Neural crest cell (in vitro differentiated cells): ENCODE data around the gene SYAP1. TPM values are rescaled to one million over a fixed set of nuclear protein-coding genes. Genes with fewer than 3 reads are reported as not detected.
"Not testable (repeated sequence)": the region's sequence is repeated elsewhere in the genome, so short reads cannot be mapped to it uniquely, and the experiment has no call there.

Source experiments
- DNase-seq: peaks from one replicate; pipeline ENCODE4 v3.0.0; 2021; ENCODE audit warnings: low read depth, mixed read lengths, low spot score
- H3K27ac Mint-ChIP-seq: one replicate; pipeline ENCODE4 v1.8.0; 2021; ENCODE audit warnings: mild to moderate bottlenecking, mixed read lengths; ENCODE audit not compliant: unreplicated experiment
- H3K27me3 Mint-ChIP-seq: 2 replicates; pipeline ENCODE4 v1.8.0; 2021; ENCODE audit warnings: low read depth, mild to moderate bottlenecking, mixed read lengths
- H3K36me3 Mint-ChIP-seq: 2 replicates; pipeline ENCODE4 v1.8.0; 2021; ENCODE audit warnings: low read depth, mild to moderate bottlenecking, mixed read lengths
- H3K4me1 Mint-ChIP-seq: 2 replicates; pipeline ENCODE4 v1.8.0; 2021; ENCODE audit warnings: mixed read lengths
- H3K4me3 Mint-ChIP-seq: one replicate; pipeline ENCODE4 v1.8.0; 2021; ENCODE audit warnings: mild to moderate bottlenecking, mixed read lengths
- H3K9me3 Mint-ChIP-seq: 2 replicates; pipeline ENCODE4 v1.8.0; 2021; ENCODE audit warnings: mixed read lengths
- CTCF ChIP-seq: fragments of 200-600 bp; sonication (generic); conservative IDR thresholded peaks from 2 replicates; pipeline ENCODE4 v1.5.0; 2021; ENCODE audit warnings: antibody characterized with exemption, mild to moderate bottlenecking
- total RNA-seq: library from RNA; stranded (reverse); gene quantifications from 2 replicates; pipeline ENCODE4 v1.2.1, GENCODE V29; 2021

Gene SYAP1
- total RNA-seq, 1 donor from 2014 or later = 38.0 TPM

- Mint-ChIP-seq H3K9me3 (no peaks in the 10 kb centered on the region), H3K27ac (no peak overlapping the region), H3K4me3 (no peak overlapping the region), H3K36me3 (peaks cover 21% of the 10 kb centered on the region), H3K4me1 (peaks cover 3% of the 10 kb centered on the region), H3K27me3 (no peaks in the 10 kb centered on the region)
- DNase-seq = no peak
- no peak for TF ChIP-seq CTCF
These were observed 34.6 kb downstream of the SYAP1 start for GRCh38 chrX:16754019-16754418.

GRCh38 chrX:16756724-16757123 is 37.3 kb downstream of the SYAP1 start:
- H3K4me3 Mint-ChIP-seq = no peak overlapping the region
- peaks cover 21% of the 10 kb centered on the region for H3K36me3 Mint-ChIP-seq
- H3K4me1 Mint-ChIP-seq = peaks cover 3% of the 10 kb centered on the region
- DNase-seq = no peak
- H3K9me3 Mint-ChIP-seq = no peaks in the 10 kb centered on the region
- no peak for TF ChIP-seq CTCF
- H3K27me3 Mint-ChIP-seq = no peaks in the 10 kb centered on the region
- no peak overlapping the region for H3K27ac Mint-ChIP-seq

GRCh38 chrX:16761500-16761899 is 42.1 kb downstream of the SYAP1 start:
- not testable (repeated sequence) for H3K27ac Mint-ChIP-seq, H3K4me3 Mint-ChIP-seq, H3K4me1 Mint-ChIP-seq, H3K9me3 Mint-ChIP-seq, DNase-seq, H3K27me3 Mint-ChIP-seq
- peaks cover 11% of the 10 kb centered on the region for H3K36me3 Mint-ChIP-seq

- no peak for DNase-seq
- Mint-ChIP-seq H3K4me1 (peaks cover 7% of the 10 kb centered on the region), H3K4me3 (no peak overlapping the region), H3K36me3 (peaks cover 5% of the 10 kb centered on the region), H3K27me3 (no peaks in the 10 kb centered on the region), H3K9me3 (no peaks in the 10 kb centered on the region), H3K27ac (no peak overlapping the region)
- TF ChIP-seq CTCF = no peak
These were observed 43.2 kb downstream of the SYAP1 start for GRCh38 chrX:16762579-16762978.

GRCh38 chrX:16765594-16765993 is 46.2 kb downstream of the SYAP1 start:
- Mint-ChIP-seq H3K36me3 (no peaks in the 10 kb centered on the region), H3K27me3 (no peaks in the 10 kb centered on the region), H3K9me3 (no peaks in the 10 kb centered on the region), H3K4me3 (no peak overlapping the region), H3K4me1 (peaks cover 8% of the 10 kb centered on the region), H3K27ac (no peak overlapping the region)
- DNase-seq = no peak
- TF ChIP-seq CTCF = no peak

GRCh38 chrX:16770970-16771482 is 51.6 kb downstream of the SYAP1 start:
- peaks cover 3% of the 10 kb centered on the region for H3K27me3 Mint-ChIP-seq
- H3K27ac Mint-ChIP-seq = no peak overlapping the region
- H3K9me3 Mint-ChIP-seq = peaks cover 6% of the 10 kb centered on the region
- H3K36me3 Mint-ChIP-seq = peaks cover 3% of the 10 kb centered on the region
- H3K4me1 Mint-ChIP-seq = peaks cover 22% of the 10 kb centered on the region
- no peak for DNase-seq
- H3K4me3 Mint-ChIP-seq = no peak overlapping the region
- no peak for TF ChIP-seq CTCF
